GM12891 (cell line): ENCODE results near the gene TAPBP.

Experiments
- DNase-seq: peaks from one replicate; pipeline ENCODE4 v3.0.0; 2011; ENCODE audit warnings: low spot score; ENCODE audit not compliant: insufficient read length
- FAIRE-seq: peaks from 2 replicates; lab custom pipeline; 2011; peaks lifted over from hg19 to GRCh38; lab: Jason Lieb, UNC
- PAX5 ChIP-seq: IDR thresholded peaks from 2 replicates; pipeline ENCODE4 v1.6.1; 2011; ENCODE audit warnings: low read length, moderate library complexity, mild to moderate bottlenecking; ENCODE audit not compliant: insufficient read depth, severe bottlenecking
- POLR2A ChIP-seq: IDR thresholded peaks from 2 replicates; pipeline ENCODE4 v1.6.1; 2011; ENCODE audit warnings: low read depth, low read length, control low read depth
- POLR2AphosphoS5 ChIP-seq: IDR thresholded peaks from 2 replicates; pipeline ENCODE4 v1.6.1; 2011; ENCODE audit warnings: low read depth, low read length, control low read depth
- POU2F2 ChIP-seq: IDR thresholded peaks from 2 replicates; pipeline ENCODE4 v1.6.1; 2011; ENCODE audit warnings: low read depth, mild to moderate bottlenecking, control low read depth, low read length, moderate library complexity
- SPI1 ChIP-seq: IDR thresholded peaks from 2 replicates; pipeline ENCODE4 v1.6.1; 2011; ENCODE audit warnings: low read depth, low read length, control low read depth
- TAF1 ChIP-seq: IDR thresholded peaks from 2 replicates; pipeline ENCODE4 v1.6.1; 2011; ENCODE audit warnings: low read depth, low read length, control low read depth

TAPBP gene

GRCh38 chr6:33319939-33320314 is 6.0 kb upstream of the TAPBP start:
- DNase-seq: no peak
- no peak for FAIRE-seq

GRCh38 chr6:33318426-33319073 is 4.7 kb upstream of the TAPBP start:
- DNase-seq (no peak), FAIRE-seq (no peak)
- no peak for TF ChIP-seq TAF1
- TF ChIP-seq POU2F2: no peak
- TF ChIP-seq POLR2AphosphoS5: no peak
- no peak for TF ChIP-seq PAX5
- TF ChIP-seq POLR2A: no peak
- no peak for TF ChIP-seq SPI1

More at GRCh38 chr6:33319939-33320314, 6.0 kb upstream of the TAPBP start:
- TF ChIP-seq POU2F2: no peak
- TF ChIP-seq POLR2AphosphoS5: no peak
- no peak for TF ChIP-seq SPI1
- TF ChIP-seq TAF1: no peak
- no peak for TF ChIP-seq POLR2A

- peak; percentile 80 for FAIRE-seq
Observed at GRCh38 chr6:33317669-33318425, 4.0 kb upstream of the TAPBP start, which contains the start of gene ZBTB22. ZBTB22 (minus strand) TSS chr6:33317744; CDS start chr6:33316916, 828 bp downstream.

GRCh38 chr6:33317419-33317668 is 3.5 kb upstream of the TAPBP start:
- FAIRE-seq (no peak), DNase-seq (no peak)
- no peak for TF ChIP-seq SPI1
- TF ChIP-seq POU2F2: no peak

More at GRCh38 chr6:33317669-33318425, 4.0 kb upstream of the TAPBP start, which contains the start of gene ZBTB22:
- TF ChIP-seq POLR2A: peak; percentile 44; the same call in 1 of the 2 replicates
- TF ChIP-seq TAF1: no peak
- peak; percentile 73 for DNase-seq

GRCh38 chr6:33316603-33317418 is 2.9 kb upstream of the TAPBP start:
- FAIRE-seq: no peak
- no peak for DNase-seq
- TF ChIP-seq SPI1 (no peak), TAF1 (no peak), POU2F2 (no peak), POLR2A (no peak), POLR2AphosphoS5 (no peak), PAX5 (no peak)

GRCh38 chr6:33315793-33316602 is 2.1 kb upstream of the TAPBP start:
- DNase-seq (no peak), FAIRE-seq (no peak)
- no peak for TF ChIP-seq PAX5
- TF ChIP-seq SPI1: no peak
- no peak for TF ChIP-seq POLR2A
- TF ChIP-seq POU2F2: no peak
- no peak for TF ChIP-seq TAF1
- no peak for TF ChIP-seq POLR2AphosphoS5

- no peak for TF ChIP-seq POLR2AphosphoS5
- TF ChIP-seq TAF1: no peak
- no peak for TF ChIP-seq POU2F2
- TF ChIP-seq SPI1: no peak
- no peak for TF ChIP-seq PAX5
- no peak for TF ChIP-seq POLR2A
- DNase-seq (no peak), FAIRE-seq (no peak)
Observed at GRCh38 chr6:33314943-33315792, 1.3 kb upstream of the TAPBP start.

GRCh38 chr6:33314515-33314942 is 651 bp upstream of the TAPBP start:
- peak; percentile 55 for DNase-seq
- TF ChIP-seq POU2F2 (peak; percentile 54; the same call in 1 of the 2 replicates), SPI1 (no peak)
- FAIRE-seq: peak; percentile 91

- TF ChIP-seq PAX5 (no peak), POU2F2 (no peak)
- DNase-seq (no peak), FAIRE-seq (no peak)
Observed at GRCh38 chr6:33313105-33313708, 671 bp downstream of the TAPBP start.
